BE2C (cell line): ENCODE results near the gene ABHD16B.

Experiments used
- DNase-seq: peaks from one replicate; pipeline ENCODE4 v3.0.0-alpha.2; 2020
- H3K27me3 ChIP-seq: fragments of 250-450 bp; sonication (Bioruptor Pico); 2 replicates; pipeline ENCODE4 v1.5.1; 2020; ENCODE audit warnings: mild to moderate bottlenecking
- H3K36me3 ChIP-seq: fragments of 250-450 bp; sonication (Bioruptor Pico); 2 replicates; pipeline ENCODE4 v1.5.1; 2020; ENCODE audit warnings: mild to moderate bottlenecking
- H3K4me1 ChIP-seq: fragments of 250-450 bp; sonication (Bioruptor Pico); 2 replicates; pipeline ENCODE4 v1.5.1; 2020
- H3K4me3 ChIP-seq: 2 replicates; pipeline ENCODE4 v1.5.1; 2011; ENCODE audit warnings: low read depth, low read length
- H3K9me3 ChIP-seq: fragments of 250-450 bp; sonication (Bioruptor Pico); 2 replicates; pipeline ENCODE4 v1.5.1; 2020
- CTCF ChIP-seq: IDR thresholded peaks from 2 replicates; pipeline ENCODE4 v1.5.1; 2012; ENCODE audit warnings: mild to moderate bottlenecking, low read depth, low read length

ABHD16B gene

GRCh38 chr20:63881451-63882226 lies 20.3 kb downstream of the ABHD16B start:
- no peak overlapping the region for H3K4me3 ChIP-seq
- TF ChIP-seq CTCF, result no peak
- H3K27me3 ChIP-seq, result no peaks in the 10 kb centered on the region
- peaks cover 58% of the 10 kb centered on the region for H3K36me3 ChIP-seq
- no peaks in the 10 kb centered on the region for H3K4me1 ChIP-seq
- DNase-seq, result no peak
- H3K9me3 ChIP-seq, result no peaks in the 10 kb centered on the region

- no peak for DNase-seq
- TF ChIP-seq CTCF, result no peak
- Histone ChIP-seq H3K9me3 (no peaks in the 10 kb centered on the region), H3K36me3 (peaks cover 63% of the 10 kb centered on the region), H3K27me3 (no peaks in the 10 kb centered on the region), H3K4me3 (no peak overlapping the region), H3K4me1 (no peaks in the 10 kb centered on the region)
Measured at GRCh38 chr20:63882257-63883200, 21.2 kb downstream of the ABHD16B start.

GRCh38 chr20:63883201-63883593 lies 21.9 kb downstream of the ABHD16B start:
- no peaks in the 10 kb centered on the region for H3K4me1 ChIP-seq
- no peaks in the 10 kb centered on the region for H3K27me3 ChIP-seq
- no peak overlapping the region for H3K4me3 ChIP-seq
- peaks cover 61% of the 10 kb centered on the region for H3K36me3 ChIP-seq
- no peak for DNase-seq
- H3K9me3 ChIP-seq, result no peaks in the 10 kb centered on the region
- TF ChIP-seq CTCF, result no peak

- TF ChIP-seq CTCF, result no peak
- H3K4me3 ChIP-seq, result no peak overlapping the region
- no peaks in the 10 kb centered on the region for H3K4me1 ChIP-seq
- DNase-seq, result peak; percentile 34
- H3K9me3 ChIP-seq, result no peaks in the 10 kb centered on the region
- H3K36me3 ChIP-seq, result peaks cover 52% of the 10 kb centered on the region
- H3K27me3 ChIP-seq, result no peaks in the 10 kb centered on the region
Measured at GRCh38 chr20:63884506-63885263, 23.4 kb downstream of the ABHD16B start.

GRCh38 chr20:63885264-63886053 lies 24.2 kb downstream of the ABHD16B start:
- Histone ChIP-seq H3K36me3 (peaks cover 59% of the 10 kb centered on the region), H3K27me3 (no peaks in the 10 kb centered on the region), H3K9me3 (no peaks in the 10 kb centered on the region), H3K4me1 (no peaks in the 10 kb centered on the region), H3K4me3 (no peak overlapping the region)
- no peak for TF ChIP-seq CTCF
- DNase-seq, result no peak
